ENCODE results near the gene VSIR.

- TF ChIP-seq POLR2AphosphoS5 (IDR thresholded peaks at IDR 0.05; ENCODE audit: low read depth, low read length) = no peak
- TF ChIP-seq, protein P1, sequence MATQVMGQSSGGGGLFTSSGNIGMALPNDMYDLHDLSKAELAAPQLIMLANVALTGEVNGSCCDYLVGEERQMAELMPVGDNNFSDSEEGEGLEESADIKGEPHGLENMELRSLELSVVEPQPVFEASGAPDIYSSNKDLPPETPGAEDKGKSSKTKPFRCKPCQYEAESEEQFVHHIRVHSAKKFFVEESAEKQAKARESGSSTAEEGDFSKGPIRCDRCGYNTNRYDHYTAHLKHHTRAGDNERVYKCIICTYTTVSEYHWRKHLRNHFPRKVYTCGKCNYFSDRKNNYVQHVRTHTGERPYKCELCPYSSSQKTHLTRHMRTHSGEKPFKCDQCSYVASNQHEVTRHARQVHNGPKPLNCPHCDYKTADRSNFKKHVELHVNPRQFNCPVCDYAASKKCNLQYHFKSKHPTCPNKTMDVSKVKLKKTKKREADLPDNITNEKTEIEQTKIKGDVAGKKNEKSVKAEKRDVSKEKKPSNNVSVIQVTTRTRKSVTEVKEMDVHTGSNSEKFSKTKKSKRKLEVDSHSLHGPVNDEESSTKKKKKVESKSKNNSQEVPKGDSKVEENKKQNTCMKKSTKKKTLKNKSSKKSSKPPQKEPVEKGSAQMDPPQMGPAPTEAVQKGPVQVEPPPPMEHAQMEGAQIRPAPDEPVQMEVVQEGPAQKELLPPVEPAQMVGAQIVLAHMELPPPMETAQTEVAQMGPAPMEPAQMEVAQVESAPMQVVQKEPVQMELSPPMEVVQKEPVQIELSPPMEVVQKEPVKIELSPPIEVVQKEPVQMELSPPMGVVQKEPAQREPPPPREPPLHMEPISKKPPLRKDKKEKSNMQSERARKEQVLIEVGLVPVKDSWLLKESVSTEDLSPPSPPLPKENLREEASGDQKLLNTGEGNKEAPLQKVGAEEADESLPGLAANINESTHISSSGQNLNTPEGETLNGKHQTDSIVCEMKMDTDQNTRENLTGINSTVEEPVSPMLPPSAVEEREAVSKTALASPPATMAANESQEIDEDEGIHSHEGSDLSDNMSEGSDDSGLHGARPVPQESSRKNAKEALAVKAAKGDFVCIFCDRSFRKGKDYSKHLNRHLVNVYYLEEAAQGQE (IDR thresholded peaks at IDR 0.05; ENCODE audit: insufficient read depth in 1 of 2, low read depth in 2 of 2, low read length in 2 of 2) = no peak
Observed at GRCh38 chr10:71714031-71714410, 59.3 kb downstream of the VSIR start.

All from PFSK-1 (cell line).